Epithelial cell of prostate (primary cell): ENCODE measurements around the gene UBTD1.
A peak's percentile ranks its signal among the peaks of the same experiment; 100 is the strongest.

Experiments used
- DNase-seq: peaks from one replicate; pipeline ENCODE4 v3.0.0-alpha.2; 2011; ENCODE audit warnings: low read depth, low spot score
- H3K27ac ChIP-seq: fragments of 450-650 bp; 2 replicates; pipeline ENCODE4 v1.5.1; 2017; ENCODE audit warnings: mild to moderate bottlenecking

Gene UBTD1

DNA sequence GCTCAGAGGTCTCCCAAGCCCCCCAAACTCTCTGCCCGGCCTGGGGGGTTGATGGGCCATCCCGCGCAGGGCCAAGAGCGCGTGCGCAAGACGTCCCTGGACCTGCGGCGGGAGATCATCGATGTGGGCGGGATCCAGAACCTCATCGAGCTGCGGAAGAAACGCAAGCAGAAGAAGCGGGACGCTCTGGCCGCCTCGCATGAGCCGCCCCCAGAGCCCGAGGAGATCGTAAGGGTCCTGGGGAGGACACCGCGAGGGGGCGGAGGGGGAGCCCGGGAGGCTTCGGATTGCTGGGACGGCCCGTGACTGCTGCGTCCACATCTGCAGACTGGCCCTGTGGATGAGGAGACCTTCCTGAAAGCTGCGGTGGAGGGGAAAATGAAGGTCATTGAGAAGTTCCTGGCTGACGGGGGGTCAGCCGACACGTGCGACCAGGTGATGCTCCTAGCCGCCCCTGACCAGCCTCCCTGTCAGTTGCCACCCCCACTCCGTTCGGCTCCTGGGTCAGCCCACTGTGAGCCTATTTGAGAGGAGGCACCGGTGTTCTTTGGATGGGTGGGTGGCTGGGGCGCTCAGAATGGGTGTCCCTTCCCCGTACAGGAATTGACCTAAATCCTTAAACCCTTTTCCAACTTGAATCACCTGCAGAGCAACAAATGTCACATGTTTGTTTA, 79.6 kb downstream of the UBTD1 start:
- DNase-seq: no peak
- H3K27ac ChIP-seq: no peak overlapping the region

DNA sequence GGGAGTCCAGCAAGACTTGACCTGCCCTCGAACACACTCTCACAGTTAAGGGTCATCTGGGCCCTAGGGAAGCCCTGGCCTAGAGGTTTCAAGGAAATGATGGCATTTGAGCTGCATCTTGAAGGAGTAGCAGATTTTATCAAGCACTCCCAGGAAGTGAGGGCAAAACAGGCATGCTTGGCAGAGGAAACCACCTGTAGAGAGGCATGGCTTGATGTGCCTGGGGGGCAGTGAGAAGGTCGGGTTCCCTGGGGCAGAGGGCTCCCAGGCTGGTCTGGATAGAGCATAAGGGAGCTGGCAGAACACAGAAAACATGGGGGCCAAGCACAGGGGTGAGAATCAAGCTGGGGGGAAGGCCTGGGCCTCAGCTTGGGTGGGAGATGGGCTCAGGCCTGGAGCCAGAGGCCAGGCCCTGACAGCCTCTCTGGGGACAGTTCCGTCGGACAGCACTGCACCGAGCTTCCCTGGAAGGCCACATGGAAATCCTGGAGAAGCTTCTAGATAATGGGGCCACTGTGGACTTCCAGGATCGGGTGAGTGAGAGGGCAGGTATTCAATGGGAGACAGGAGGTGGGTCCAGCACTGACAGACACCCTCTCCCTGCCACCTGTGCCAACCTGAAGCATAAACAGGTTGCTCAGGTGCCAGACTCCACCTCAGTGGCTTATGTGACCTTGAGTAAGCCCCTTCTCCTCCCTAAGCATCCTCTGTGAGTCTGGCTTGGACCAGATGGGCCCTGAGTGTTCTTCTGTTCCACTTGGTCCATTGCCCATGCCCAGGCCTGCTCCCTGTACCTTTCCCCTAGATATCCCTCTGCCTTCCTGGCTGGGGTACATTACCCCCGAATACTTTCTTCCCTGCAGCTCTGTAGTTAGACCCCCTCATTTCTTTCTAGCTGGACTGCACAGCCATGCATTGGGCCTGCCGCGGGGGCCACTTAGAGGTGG, 82.0 kb downstream of the UBTD1 start:
- no peak for DNase-seq
- H3K27ac ChIP-seq: no peak overlapping the region

DNA sequence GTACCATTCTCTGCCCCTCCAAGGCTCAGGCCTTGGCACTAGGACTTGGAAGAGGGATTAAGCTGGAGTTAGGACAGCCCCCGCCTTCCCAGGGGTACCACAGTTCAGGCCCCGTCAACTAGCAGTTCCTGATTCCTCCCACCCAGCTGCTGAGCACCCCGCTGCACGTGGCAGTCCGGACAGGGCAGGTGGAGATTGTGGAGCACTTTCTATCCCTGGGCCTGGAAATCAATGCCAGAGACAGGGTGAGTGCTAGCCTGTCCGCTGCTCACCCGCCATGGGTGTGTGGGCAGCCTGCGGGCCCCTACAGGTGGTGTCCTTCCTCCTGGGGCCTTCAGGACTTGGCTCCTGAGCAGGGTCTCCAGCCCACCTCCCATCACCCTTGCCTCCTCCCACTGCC, 83.4 kb downstream of the UBTD1 start:
- H3K27ac ChIP-seq: no peak overlapping the region
- no peak for DNase-seq

DNA sequence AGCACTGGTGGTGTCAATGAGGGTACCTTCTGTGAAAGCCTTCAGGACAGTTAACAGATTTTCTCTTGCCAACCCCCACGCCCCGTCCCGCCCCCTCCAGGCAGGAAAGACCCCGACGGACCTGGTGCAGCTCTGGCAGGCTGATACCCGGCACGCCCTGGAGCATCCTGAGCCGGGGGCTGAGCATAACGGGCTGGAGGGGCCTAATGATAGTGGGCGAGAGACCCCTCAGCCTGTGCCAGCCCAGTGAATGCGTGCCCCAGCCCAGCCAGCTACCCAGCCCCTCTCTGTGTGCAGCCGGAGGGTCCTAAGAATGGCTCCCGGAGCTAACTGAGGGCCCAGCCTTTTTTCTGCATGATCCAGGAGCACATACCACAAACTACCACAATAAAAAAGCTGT, 84.8 kb downstream of the UBTD1 start:
- DNase-seq: no peak
- no peak overlapping the region for H3K27ac ChIP-seq

GRCh38 chr10:97584060-97584797, 85.5 kb downstream of the UBTD1 start, which contains the start of gene HOGA1:
Gene HOGA1 (plus strand): TSS chr10:97584389. CDS start chr10:97584704, 315 bp downstream.
- H3K27ac ChIP-seq: no peak within 1 kb of the TSS
- peak; percentile 55 for DNase-seq

- DNase-seq: no peak
- H3K27ac ChIP-seq: no peak overlapping the region
These were observed 86.2 kb downstream of the UBTD1 start for GRCh38 chr10:97584798-97585438.

DNA sequence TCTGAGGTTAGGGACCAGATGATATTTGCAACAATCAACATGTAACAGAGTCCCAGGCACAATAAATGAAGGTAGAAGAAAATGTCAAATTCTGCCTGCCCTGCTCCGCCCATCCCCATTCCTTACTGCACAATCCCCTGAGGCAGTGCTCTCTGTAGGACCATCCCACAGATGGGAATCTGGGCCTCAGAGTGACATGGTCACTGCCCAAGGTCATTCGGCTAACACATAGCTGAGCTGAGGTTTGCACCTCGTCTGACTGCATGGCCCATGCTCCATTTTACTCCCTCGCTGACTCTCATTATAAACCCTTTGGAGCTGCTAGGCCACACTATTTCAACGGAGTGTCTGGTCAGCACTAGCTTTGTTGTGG, 86.7 kb downstream of the UBTD1 start:
- DNase-seq: no peak
- no peak overlapping the region for H3K27ac ChIP-seq

DNA sequence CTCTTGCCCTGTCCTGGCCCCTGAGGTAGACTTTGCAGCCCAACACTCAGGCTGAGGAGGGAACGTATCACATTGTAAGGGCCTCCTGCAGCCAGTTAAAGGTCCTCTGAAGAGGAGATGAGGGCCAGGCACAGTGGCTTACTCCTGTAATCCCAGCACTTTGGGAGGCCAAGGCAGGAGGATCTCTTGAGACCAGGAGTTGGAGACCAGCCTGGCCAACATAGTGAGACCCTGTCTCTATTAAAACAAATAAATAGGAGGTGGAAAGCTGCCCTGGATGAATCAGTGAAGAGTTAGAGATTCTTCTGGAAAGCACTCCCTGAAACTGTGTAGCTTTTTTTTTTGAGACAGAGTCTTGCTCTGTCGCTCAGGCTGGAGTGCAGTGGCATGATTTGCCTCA, 88.5 kb downstream of the UBTD1 start:
- no peak overlapping the region for H3K27ac ChIP-seq
- no peak for DNase-seq

DNA sequence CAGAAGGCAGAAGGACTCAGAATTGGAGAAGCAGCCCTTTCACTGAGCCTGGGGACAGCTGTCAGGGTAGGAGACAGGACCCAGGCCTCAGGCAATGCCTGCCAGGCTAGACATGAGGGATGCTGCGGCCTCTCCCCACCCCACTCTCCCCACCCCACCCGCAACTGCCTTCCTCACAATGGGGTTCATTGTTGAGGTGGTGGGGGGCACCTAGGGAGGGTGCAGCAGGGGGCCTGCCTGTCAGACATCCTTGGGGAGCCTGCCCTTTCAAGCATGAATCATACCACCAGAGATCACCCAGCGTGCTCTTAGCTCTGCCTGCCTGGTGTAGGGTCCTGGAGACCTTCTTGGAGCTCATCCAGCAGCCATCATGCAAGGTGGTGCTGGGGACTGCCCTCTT, 90.8 kb downstream of the UBTD1 start, which contains the start of gene C10orf62:
Gene C10orf62, plus strand, starts transcription at position 243 of the 400 bp plus-strand sequence. CDS start 177 bp downstream, outside the sequence.
- DNase-seq: no peak
- H3K27ac ChIP-seq: no peak within 1 kb of the TSS

DNA sequence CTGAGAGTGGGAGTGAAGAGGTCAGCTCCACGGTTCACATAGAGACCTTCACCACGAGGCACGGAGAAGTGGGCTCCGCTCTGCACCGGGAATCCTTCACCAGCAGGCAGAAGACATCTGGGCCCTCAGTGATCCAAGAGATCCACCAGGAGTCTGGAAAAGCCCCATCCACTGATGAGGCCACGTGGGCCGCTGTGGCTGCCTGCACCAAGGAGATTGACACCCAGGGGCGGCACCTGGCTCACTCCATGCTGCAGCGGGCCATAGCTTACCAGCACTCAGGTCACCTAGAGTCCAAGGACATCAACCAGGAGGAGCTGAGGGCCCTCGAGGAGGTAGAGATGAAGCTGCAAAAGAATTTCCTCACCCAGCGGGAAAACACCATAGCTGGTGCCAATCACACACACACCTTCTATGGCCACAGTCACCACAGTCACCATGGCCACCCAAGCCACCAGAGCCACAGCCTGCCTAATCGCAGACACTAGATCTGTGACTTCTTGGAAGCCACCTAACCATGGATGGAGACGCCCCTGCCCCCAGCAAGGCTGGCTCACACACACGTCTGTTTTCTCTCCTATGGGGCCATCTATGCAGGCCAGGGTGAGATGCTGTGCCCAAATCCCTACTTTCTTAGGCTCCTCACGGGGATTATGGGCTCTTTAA, 91.5 kb downstream of the UBTD1 start:
- no peak for DNase-seq
- H3K27ac ChIP-seq: no peak overlapping the region

DNA sequence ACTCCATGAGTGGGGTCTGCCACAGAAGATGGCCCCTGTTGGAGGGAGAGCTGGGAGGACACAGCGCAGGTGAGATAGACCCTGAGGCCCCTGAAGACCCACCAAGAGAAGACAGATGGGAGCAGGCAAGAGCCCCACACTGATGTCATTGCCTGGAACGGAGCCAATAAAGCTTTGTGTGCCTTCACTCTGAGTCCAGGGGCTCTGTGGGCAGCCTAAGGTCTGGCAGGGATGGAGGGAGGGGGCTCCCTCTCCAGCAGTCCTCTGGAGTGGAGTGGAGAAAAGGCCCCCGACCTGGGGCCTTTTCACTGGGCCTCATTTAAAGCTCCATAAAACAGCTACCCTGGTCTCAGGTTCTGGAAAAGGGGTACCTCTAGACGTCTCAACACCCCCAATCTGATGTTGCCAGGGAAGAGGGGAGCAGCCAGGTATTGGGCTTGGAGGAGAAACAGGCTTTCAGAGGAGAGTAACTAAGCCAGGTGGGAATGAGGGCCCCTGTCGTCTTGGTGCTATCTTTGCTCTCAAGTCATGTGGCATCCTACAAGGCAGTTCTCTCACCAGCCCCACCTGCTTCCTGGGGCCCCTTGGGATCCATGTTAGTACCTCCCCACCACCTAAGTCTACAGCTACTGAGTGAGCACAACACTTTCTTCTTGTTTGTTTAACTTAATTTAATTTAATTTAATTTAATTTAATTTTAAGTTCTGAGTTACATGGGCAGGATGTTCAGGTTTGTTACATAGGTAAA, 92.2 kb downstream of the UBTD1 start:
- DNase-seq: no peak
- H3K27ac ChIP-seq: no peak overlapping the region

GRCh38 chr10:97593421-97593820, 94.7 kb downstream of the UBTD1 start:
- no peak for DNase-seq
- no peak overlapping the region for H3K27ac ChIP-seq

DNA sequence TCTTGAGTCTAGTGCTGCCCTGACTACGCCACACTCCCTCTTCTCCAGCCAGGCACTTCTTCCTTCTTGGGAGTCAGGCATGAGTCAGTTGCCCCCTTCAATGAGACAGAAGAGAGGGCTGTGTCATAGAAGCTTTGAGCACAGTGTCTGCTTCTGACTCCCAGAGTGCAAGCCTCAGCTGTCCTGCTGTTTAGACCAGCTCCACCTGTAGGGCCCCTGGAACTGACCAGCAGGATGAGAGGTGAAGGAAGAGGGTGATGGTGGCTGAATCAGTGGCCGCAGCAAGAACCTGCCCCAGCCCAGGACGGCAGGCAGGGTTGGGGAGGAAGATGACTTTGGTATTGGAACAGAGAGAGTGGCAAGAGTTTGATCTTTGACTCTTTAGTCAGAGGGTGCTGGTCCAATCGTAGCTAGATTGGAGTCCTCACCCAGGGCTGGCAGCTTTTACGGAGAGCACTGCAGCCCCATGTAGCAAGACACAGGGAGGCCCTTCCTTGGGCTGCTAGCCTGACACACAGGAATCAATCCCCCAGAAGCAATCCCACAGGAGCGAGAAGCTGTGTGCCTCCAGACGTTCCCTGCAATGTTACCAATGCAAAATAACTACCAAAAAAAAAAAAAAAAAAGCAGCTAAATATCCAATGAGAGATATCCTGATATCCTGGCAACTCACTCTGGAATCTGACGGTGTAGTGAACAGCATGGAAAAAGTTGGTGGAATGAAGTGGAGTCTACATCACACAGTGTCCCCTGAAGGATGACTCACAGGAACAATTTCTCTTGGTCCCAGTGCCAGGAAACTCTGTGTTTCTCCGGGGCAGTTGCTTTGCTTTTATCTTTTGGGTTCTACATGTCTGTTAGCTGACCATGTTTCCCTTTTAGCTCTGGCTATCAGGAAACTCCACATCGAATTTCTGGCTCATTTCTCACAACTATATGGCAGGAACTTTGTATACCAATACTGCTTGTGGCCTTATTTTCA, 97.7 kb downstream of the UBTD1 start:
- peak overlapping the region; percentile 45 for H3K27ac ChIP-seq
- DNase-seq: peak; percentile 46

DNA sequence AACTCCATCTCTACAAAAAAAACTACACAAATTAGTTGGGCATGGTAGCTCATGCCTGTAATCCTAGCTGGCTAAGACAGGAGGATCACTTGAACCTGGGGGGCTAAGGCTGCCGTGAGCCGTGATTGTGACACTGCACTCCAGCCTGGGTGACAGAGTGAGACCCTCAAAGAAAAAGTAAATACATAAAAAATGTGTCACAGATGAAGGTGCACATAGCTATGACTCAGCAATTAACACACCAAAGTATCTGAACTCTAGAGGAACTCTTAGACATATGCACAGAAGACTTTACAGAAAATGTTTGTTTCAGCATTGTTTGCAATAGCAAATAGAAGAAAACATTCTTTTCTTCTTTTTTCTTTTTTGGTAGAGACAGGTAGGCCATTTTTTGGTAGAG, 99.1 kb downstream of the UBTD1 start:
- no peak overlapping the region for H3K27ac ChIP-seq
- DNase-seq: no peak

DNA sequence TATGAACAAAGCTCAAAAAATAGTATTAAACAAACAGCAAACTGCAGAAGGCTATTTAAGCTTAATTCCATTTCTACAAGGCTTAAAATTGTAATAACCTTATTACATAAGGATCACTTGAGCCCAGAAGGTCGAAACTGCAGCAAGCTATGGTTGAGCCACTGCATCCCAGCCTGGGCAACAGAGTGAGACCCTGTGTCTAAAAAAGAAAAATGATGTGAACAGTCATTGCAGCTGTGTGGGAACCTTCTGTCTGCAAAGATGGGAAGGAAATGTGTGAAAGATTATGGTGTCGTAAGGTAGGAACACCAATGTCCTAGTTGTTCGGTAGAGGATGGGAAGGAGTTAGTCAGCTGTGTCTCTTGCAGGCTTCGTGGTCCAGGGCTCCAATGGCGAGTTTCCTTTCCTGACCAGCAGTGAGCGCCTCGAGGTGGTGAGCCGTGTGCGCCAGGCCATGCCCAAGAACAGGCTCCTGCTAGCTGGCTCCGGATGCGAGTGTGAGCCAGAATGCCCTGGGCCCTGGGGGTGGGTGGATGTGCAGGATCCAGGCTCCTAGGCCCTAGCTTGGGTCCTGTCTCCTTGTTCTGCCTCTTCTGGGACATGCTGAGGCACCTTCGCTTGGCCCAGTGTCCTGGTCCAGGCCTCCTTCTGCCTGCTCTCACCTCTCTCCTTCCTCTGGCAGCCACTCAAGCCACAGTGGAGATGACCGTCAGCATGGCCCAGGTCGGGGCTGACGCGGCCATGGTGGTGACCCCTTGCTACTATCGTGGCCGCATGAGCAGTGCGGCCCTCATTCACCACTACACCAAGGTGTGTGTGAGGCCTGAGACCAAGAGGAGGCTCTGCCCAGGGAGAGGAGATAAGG, 99.9 kb downstream of the UBTD1 start:
- DNase-seq: no peak
- H3K27ac ChIP-seq: no peak overlapping the region

GRCh38 chr10:97599272-97599619, 100.5 kb downstream of the UBTD1 start:
- no peak for DNase-seq
- H3K27ac ChIP-seq: no peak overlapping the region

DNA sequence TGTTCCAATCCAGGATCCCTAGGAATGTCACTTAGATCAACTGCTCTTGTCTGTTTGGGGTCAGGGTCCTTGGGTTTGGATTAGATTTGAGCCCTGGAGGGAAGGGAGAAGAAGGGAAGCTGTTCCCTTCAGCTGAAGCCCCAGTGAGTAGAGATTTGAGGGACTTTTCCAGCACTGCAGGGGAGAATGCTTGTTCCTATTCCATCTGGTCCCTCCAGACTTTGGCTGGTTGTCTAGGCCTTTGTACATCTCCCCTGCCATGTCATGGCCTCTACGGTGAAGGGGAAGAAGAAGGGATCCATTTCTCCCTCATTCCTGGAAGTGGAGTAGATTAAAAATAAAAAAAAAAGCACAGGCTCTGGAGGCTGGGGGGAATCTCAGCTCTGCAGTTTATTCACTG, 101.9 kb downstream of the UBTD1 start:
- no peak overlapping the region for H3K27ac ChIP-seq
- no peak for DNase-seq
